GM12872 (cell line): Measurements from ENCODE around the gene MTFR1L.

ENCODE experiments used
- CTCF ChIP-seq: IDR thresholded peaks from 3 replicates; pipeline ENCODE4 v1.5.1; 2011; ENCODE audit warnings: low read depth, mild to moderate bottlenecking, low read length, moderate library complexity; ENCODE audit not compliant: insufficient read depth

The MTFR1L gene

DNA sequence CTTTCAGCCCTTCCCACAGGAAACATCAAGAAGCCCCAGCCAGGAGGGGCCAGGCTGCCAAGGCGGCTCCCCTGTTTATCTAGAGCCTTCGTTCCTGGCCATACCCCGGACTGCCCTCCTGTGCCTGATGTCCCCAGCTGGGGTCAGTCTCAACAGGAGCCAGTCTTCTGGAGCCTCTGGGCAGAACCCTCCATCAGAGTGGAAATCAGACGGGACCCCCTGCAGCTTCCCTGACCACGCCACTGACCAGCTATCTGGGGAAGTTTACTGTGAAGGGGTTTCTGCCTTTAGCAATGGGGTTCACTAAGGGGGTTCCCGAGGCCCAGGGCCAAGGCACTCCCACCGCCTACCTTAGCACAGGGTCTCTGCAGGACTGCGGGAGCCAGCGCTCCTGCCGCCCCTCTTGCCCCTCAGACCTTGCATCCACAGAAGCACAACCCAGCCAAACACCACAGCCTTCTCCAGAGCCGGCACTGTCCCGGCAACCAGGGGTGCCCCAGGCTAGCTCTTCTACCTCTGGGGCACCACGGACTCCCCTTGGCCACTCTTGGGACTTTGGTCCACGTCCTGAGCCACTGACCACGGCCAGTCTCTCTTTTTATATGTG, 3.5 kb upstream of the MTFR1L start:
- no peak for TF ChIP-seq CTCF

DNA sequence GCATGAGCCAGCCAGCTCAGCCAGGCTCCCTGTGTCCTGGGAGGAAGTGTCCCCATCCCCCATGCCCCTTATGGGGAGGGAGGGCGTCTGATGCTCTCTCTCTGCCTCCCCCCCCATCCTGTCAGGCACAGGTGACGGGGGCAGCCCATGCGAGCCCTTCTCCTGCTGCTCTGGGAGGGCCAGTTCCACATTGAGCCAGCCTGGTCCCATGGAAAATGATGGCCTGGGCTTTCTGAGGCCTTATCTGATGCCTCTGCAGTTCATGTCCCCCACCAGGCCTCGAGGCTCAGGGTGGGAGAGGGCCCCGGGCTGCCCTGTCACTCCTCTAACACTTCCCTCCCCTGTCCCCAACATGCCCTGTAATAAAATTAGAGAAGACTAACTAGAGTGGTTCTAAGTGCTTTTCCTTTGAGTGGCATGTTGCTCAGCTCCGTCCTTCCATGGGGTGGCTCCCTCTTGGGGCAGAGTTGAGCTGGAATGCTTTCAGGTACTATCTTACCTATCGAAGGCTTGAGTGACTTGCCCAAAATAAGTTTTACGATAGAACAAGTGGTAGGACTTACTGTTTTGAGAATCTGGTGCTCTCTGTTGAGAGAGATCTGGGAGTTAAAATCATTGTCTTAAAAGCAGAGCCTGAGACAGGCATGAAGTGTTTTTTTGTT, 1.8 kb upstream of the MTFR1L start:
- no peak for TF ChIP-seq CTCF

DNA sequence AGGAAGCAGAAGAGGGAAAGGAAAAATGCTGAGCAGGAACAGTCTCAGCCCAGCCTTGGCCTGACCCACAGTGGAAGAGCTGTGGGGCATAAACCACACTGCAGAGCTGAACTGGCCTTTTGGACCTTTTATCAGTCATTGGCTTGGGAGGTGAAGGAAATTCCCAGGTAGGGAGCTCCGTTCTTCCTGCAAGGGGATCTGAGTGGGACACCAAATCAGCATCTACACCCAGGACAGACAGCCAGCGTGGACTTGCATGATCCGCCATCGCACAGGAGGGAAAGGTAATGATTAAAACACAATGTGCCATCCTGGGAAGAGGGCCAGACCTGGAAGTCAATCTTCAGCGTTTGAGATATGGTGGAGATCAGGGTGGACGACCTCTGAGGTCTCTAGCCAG, 1.2 kb upstream of the MTFR1L start:
- no peak for TF ChIP-seq CTCF

GRCh38 chr1:25820247-25821111, 725 bp downstream of the MTFR1L start:
- no peak for TF ChIP-seq CTCF

- no peak for TF ChIP-seq CTCF
These were observed 1.3 kb downstream of the MTFR1L start for GRCh38 chr1:25821112-25821476.

- TF ChIP-seq CTCF: no peak
These were observed 1.9 kb downstream of the MTFR1L start for GRCh38 chr1:25821630-25822091.

- TF ChIP-seq CTCF: no peak
These were observed 5.9 kb downstream of the MTFR1L start for GRCh38 chr1:25825605-25826004.
